A549 treated with AZD2906 at 1 μM for 4 hours (cell line): ENCODE measurements around the gene LHPP. TPM values are rescaled to one million over a fixed set of nuclear protein-coding genes. Genes with fewer than 3 reads are reported as not detected.

Source experiments
- total RNA-seq: library from RNA; stranded (reverse); fragments of 200-300 nt; extraction: Qiagen RNA extraction; gene quantifications from 5 replicates; pipeline ENCODE4 v1.2.3, GENCODE V29; 2022

Gene LHPP
- 11.9 to 13.5 TPM (median 12.2 TPM) in 5 replicates for total RNA-seq

GRCh38 chr10:124461642-124462347 lies at the start of gene LHPP:
Gene LHPP, plus strand, starts transcription at chr10:124461823. Its CDS starts 40 bp downstream, at chr10:124461863.

GRCh38 chr10:124418726-124419501 lies 42.7 kb upstream of the LHPP start, which contains the start of gene OAT:
Gene OAT, minus strand, starts transcription at chr10:124418923. Its CDS starts 6,752 bp downstream, at chr10:124412171.

GRCh38 chr10:124450012-124450782 lies 11.4 kb upstream of the LHPP start, which contains the start of gene NKX1-2:
Gene NKX1-2, minus strand, starts transcription at chr10:124450035. Its CDS starts 92 bp downstream, at chr10:124449943.

Other genes starting within 250 kb of the LHPP start
- 65.9 to 101 TPM (median 73.9 TPM) in 5 replicates for gene OAT, start 42.9 kb upstream of the LHPP start, total RNA-seq
- gene NKX1-2, start 11.8 kb upstream of the LHPP start, total RNA-seq, result 0.02 to 0.05 TPM (median 0.03 TPM) in 5 replicates